ENCODE results near the gene BANK1. TPM values are rescaled to one million over a fixed set of nuclear protein-coding genes. Genes with fewer than 3 reads are reported as not detected.

BANK1 gene
- total RNA-seq, 1 donor from 2014 or later, result not detected

- no peaks in the 10 kb centered on the region for H3K27me3 Mint-ChIP-seq (ENCODE audit: insufficient read depth)
- no peak for DNase-seq (ENCODE audit: low spot score)
- no peak overlapping the region for H3K4me3 Mint-ChIP-seq
- intact Hi-C loops (cut with micrococcal nuclease), result no loop called here
- no peaks in the 10 kb centered on the region for H3K4me1 Mint-ChIP-seq (ENCODE audit: low read depth)
- H3K36me3 Mint-ChIP-seq (ENCODE audit: low read depth), result no peaks in the 10 kb centered on the region
- peaks cover 26% of the 10 kb centered on the region for H3K9me3 Mint-ChIP-seq
- H3K27ac Mint-ChIP-seq, result no peak overlapping the region
Measured at GRCh38 chr4:102104278-102104677, 313.7 kb downstream of the BANK1 start.

- Mint-ChIP-seq H3K27me3 (ENCODE audit: insufficient read depth) (no peaks in the 10 kb centered on the region), H3K9me3 (peaks cover 30% of the 10 kb centered on the region), H3K4me3 (no peak overlapping the region), H3K36me3 (ENCODE audit: low read depth) (no peaks in the 10 kb centered on the region), H3K27ac (no peak overlapping the region), H3K4me1 (ENCODE audit: low read depth) (no peaks in the 10 kb centered on the region)
- no peak for DNase-seq (ENCODE audit: low spot score)
- intact Hi-C loops (cut with micrococcal nuclease), result no loop called here
Measured at GRCh38 chr4:102105983-102106382, 315.5 kb downstream of the BANK1 start.

- Mint-ChIP-seq H3K9me3 (peaks cover 5% of the 10 kb centered on the region), H3K27me3 (ENCODE audit: insufficient read depth) (peaks cover 1% of the 10 kb centered on the region), H3K27ac (no peak overlapping the region), H3K4me3 (no peak overlapping the region), H3K36me3 (ENCODE audit: low read depth) (no peaks in the 10 kb centered on the region), H3K4me1 (ENCODE audit: low read depth) (no peaks in the 10 kb centered on the region)
- no peak for DNase-seq (ENCODE audit: low spot score)
- intact Hi-C loops (cut with micrococcal nuclease), result no loop called here
Measured at GRCh38 chr4:102114118-102114630, 323.6 kb downstream of the BANK1 start.

- H3K4me1 Mint-ChIP-seq (ENCODE audit: low read depth), result no peaks in the 10 kb centered on the region
- H3K9me3 Mint-ChIP-seq, result peaks cover 5% of the 10 kb centered on the region
- peaks cover 1% of the 10 kb centered on the region for H3K27me3 Mint-ChIP-seq (ENCODE audit: insufficient read depth)
- intact Hi-C loops (cut with micrococcal nuclease), result no loop called here
- DNase-seq (ENCODE audit: low spot score), result no peak
- H3K36me3 Mint-ChIP-seq (ENCODE audit: low read depth), result no peaks in the 10 kb centered on the region
- no peak overlapping the region for H3K4me3 Mint-ChIP-seq
- no peak overlapping the region for H3K27ac Mint-ChIP-seq
Measured at GRCh38 chr4:102116121-102116520, 325.6 kb downstream of the BANK1 start.

- peaks cover 14% of the 10 kb centered on the region for H3K9me3 Mint-ChIP-seq
- no peaks in the 10 kb centered on the region for H3K36me3 Mint-ChIP-seq (ENCODE audit: low read depth)
- intact Hi-C loops (cut with micrococcal nuclease), result no loop called here
- H3K4me1 Mint-ChIP-seq (ENCODE audit: low read depth), result no peaks in the 10 kb centered on the region
- no peak overlapping the region for H3K27ac Mint-ChIP-seq
- H3K4me3 Mint-ChIP-seq, result no peak overlapping the region
- no peak for DNase-seq (ENCODE audit: low spot score)
- peaks cover 1% of the 10 kb centered on the region for H3K27me3 Mint-ChIP-seq (ENCODE audit: insufficient read depth)
Measured at GRCh38 chr4:102120846-102121245, 330.3 kb downstream of the BANK1 start.
